K562 (cell line): ENCODE results near the gene OR52B6. TPM values are rescaled to one million over a fixed set of nuclear protein-coding genes. Genes with fewer than 3 reads are reported as not detected.

Experiments used
- ATF3 ChIP-seq, 2 experiments: fragments of 450-650 bp in 1 of 2; sonication (generic) in 1 of 2; formaldehyde crosslinking in 1 of 2; IDR thresholded peaks in 1 of 2; conservative IDR thresholded peaks in 1 of 2; 2 replicates each; pipeline versions ENCODE4 v1.6.1 to v1.8.1; 2016 to 2023; ENCODE audit warnings: mild to moderate bottlenecking in 2 of 2, moderate library complexity in 2 of 2, inconsistent platforms in 1 of 2, missing genetic modification reagents in 1 of 2
- DEAF1 ChIP-seq: fragments of 450-650 bp; formaldehyde crosslinking; IDR thresholded peaks from 2 replicates; pipeline ENCODE4 v1.4.0; 2020; ENCODE audit warnings: mild to moderate bottlenecking, moderate library complexity
- ELF1 ChIP-seq: fragments of 200-800 bp; sonication (Bioruptor generic); IDR thresholded peaks from 2 replicates; pipeline ENCODE4 v1.6.1; 2016; ENCODE audit warnings: missing genetic modification characterization, missing compliant biosample characterization
- GABPB2 ChIP-seq: fragments of 250-450 bp; sonication (Bioruptor Pico); conservative IDR thresholded peaks from 2 replicates; pipeline ENCODE4 v1.5.1; 2021; ENCODE audit warnings: mild to moderate bottlenecking
- HDAC6 ChIP-seq: IDR thresholded peaks from 2 replicates; pipeline ENCODE4 v1.6.1; 2012; ENCODE audit warnings: low read depth, mild to moderate bottlenecking, control low read depth, inconsistent platforms, low read length, moderate library complexity
- ILF3 ChIP-seq: fragments of 450-650 bp; IDR thresholded peaks from 2 replicates; pipeline ENCODE4 v1.6.1; 2018; ENCODE audit warnings: antibody characterized with exemption, mild to moderate bottlenecking, moderate library complexity, borderline replicate concordance
- IRF1 ChIP-seq: sonication (generic); formaldehyde crosslinking; IDR thresholded peaks from 2 replicates; pipeline ENCODE4 v1.8.0; 2022; ENCODE audit warnings: missing genetic modification reagents, mild to moderate bottlenecking, borderline replicate concordance
- KLF16 ChIP-seq: IDR thresholded peaks from 2 replicates; pipeline ENCODE4 v1.6.1; 2016; ENCODE audit warnings: antibody characterized with exemption
- MAZ ChIP-seq, 2 experiments: fragments of 450-650 bp in 1 of 2; sonication (generic) in 1 of 2; formaldehyde crosslinking; IDR thresholded peaks in 1 of 2; conservative IDR thresholded peaks in 1 of 2; 2 replicates each; pipeline versions ENCODE4 v1.4.0 to v1.5.0; 2020; ENCODE audit warnings: mild to moderate bottlenecking in 1 of 2, missing genetic modification reagents in 1 of 2
- MTA3 ChIP-seq: fragments of 450-650 bp; formaldehyde crosslinking; IDR thresholded peaks from 2 replicates; pipeline ENCODE4 v1.6.1; 2017; ENCODE audit warnings: mild to moderate bottlenecking, borderline replicate concordance
- NFIC ChIP-seq: fragments of 450-650 bp; IDR thresholded peaks from 2 replicates; pipeline ENCODE4 v1.6.1; 2017; ENCODE audit warnings: mild to moderate bottlenecking, inconsistent platforms
- POLR2G ChIP-seq: fragments of 200-400 bp; formaldehyde crosslinking; IDR thresholded peaks from 2 replicates; pipeline ENCODE4 v1.6.1; 2017; ENCODE audit warnings: low read depth, mild to moderate bottlenecking, antibody characterized with exemption, low read length, moderate library complexity
- RFX1 ChIP-seq: fragments of 450-650 bp; IDR thresholded peaks from 2 replicates; pipeline ENCODE4 v1.6.1; 2016; ENCODE audit warnings: mild to moderate bottlenecking, moderate library complexity
- RNF2 ChIP-seq: sonication (generic); IDR thresholded peaks from 2 replicates; pipeline ENCODE4 v1.6.1; 2016
- SFPQ ChIP-seq: fragments of 200-400 bp; formaldehyde crosslinking; IDR thresholded peaks from 2 replicates; pipeline ENCODE4 v1.6.1; 2017; ENCODE audit warnings: mild to moderate bottlenecking, low read depth, low read length, moderate library complexity
- SNIP1 ChIP-seq: fragments of 450-650 bp; IDR thresholded peaks from 2 replicates; pipeline ENCODE4 v1.7.1; 2017; ENCODE audit warnings: low read depth, mild to moderate bottlenecking
- SOX6 ChIP-seq: fragments of 450-650 bp; IDR thresholded peaks from 2 replicates; pipeline ENCODE4 v1.6.1; 2014; ENCODE audit warnings: mild to moderate bottlenecking
- STAT5A ChIP-seq: IDR thresholded peaks from 2 replicates; pipeline ENCODE4 v1.6.1; 2012; ENCODE audit warnings: low read length, inconsistent platforms, borderline replicate concordance
- STAT5B ChIP-seq: fragments of 250-450 bp; sonication (Bioruptor Pico); IDR thresholded peaks from 2 replicates; pipeline ENCODE4 v1.8.0; 2021; ENCODE audit warnings: mild to moderate bottlenecking, inconsistent platforms
- ZC3H11A ChIP-seq: IDR thresholded peaks from 2 replicates; pipeline ENCODE4 v1.6.1; 2012; ENCODE audit warnings: low read depth, low read length, improper control_type of control experiment
- ZNF133 ChIP-seq: fragments of 250-450 bp; sonication (Bioruptor Pico); IDR thresholded peaks from 2 replicates; pipeline ENCODE4 v1.4.0; 2020; ENCODE audit warnings: mild to moderate bottlenecking
- ZNF347 ChIP-seq: fragments of 450-650 bp; formaldehyde crosslinking; IDR thresholded peaks from 2 replicates; pipeline ENCODE4 v1.4.0; 2020; ENCODE audit warnings: low read depth, mild to moderate bottlenecking, moderate library complexity
- ZNF384 ChIP-seq: IDR thresholded peaks from 2 replicates; pipeline ENCODE4 v1.6.1; 2012; ENCODE audit warnings: low read depth, low read length, improper control_type of control experiment
- polyA plus RNA-seq, 8 experiments: library from polyadenylated mRNA; depleted of rRNA in 4 of 8; stranded (reverse) in 5 of 8; unstranded in 3 of 8; fragments of >200 nt; fragmentation: Nextera tagmentation in 2 of 8; fragmentation: Illumina TruSeq in 1 of 8; extraction: Ambion mirVana in 2 of 8; extraction: Trizol in 1 of 8; gene quantifications; 2 replicates each; pipeline versions ENCODE4 v1.2.1 to v1.2.3, GENCODE V29; 2011 to 2014; ENCODE audit warnings: inconsistent platforms in 1 of 8, missing spikeins in 1 of 8
- total RNA-seq, 7 experiments: library from RNA; depleted of rRNA in 6 of 7; stranded (reverse); fragments of >200 nt in 6 of 7; fragmentation: Illumina TruSeq in 2 of 7; extraction: Trizol in 2 of 7; gene quantifications; 2 replicates each; pipeline versions ENCODE4 v1.2.1 to v1.2.3, GENCODE V29; 2011 to 2021; ENCODE audit warnings: low replicate concordance in 1 of 7

OR52B6 gene
- total and polyA plus RNA-seq, 9 of the 15 experiments (the other 6 are each of a cell fraction or from before 2014, with no cell fraction given), result not detected

GRCh38 chr11:5591613-5592012 is 10.9 kb downstream of the OR52B6 start (continued):
- no peak for TF ChIP-seq IRF1
- no peak for TF ChIP-seq ZC3H11A
- TF ChIP-seq SOX6, result no peak
- TF ChIP-seq RNF2, result no peak; the same call in 1 of the 2 replicates
- no peak for TF ChIP-seq ELF1 (tag)
- TF ChIP-seq ATF3 (IDR thresholded peaks at IDR 0.05), result peak; percentile 77
- no peak for TF ChIP-seq ATF3 (CRISPR knock-in tag; conservative IDR thresholded peaks at IDR 0.05)
- TF ChIP-seq STAT5A, result peak; percentile 28; the same call in 1 of the 2 replicates
- TF ChIP-seq RFX1, result no peak
- no peak for TF ChIP-seq DEAF1 (CRISPR knock-in tag)
- no peak for TF ChIP-seq MTA3
- no peak for TF ChIP-seq GABPB2 (CRISPR knock-in tag)
- no peak for TF ChIP-seq SFPQ
- TF ChIP-seq POLR2G, result no peak
- TF ChIP-seq SNIP1, result no peak
- no peak for TF ChIP-seq KLF16
- no peak for TF ChIP-seq ILF3
- no peak for TF ChIP-seq NFIC
- TF ChIP-seq ZNF347, result no peak
- TF ChIP-seq STAT5B (CRISPR knock-in tag), result no peak
- no peak for TF ChIP-seq MAZ (CRISPR knock-in tag; conservative IDR thresholded peaks at IDR 0.05 in 1 of 2, IDR thresholded peaks at IDR 0.05 in 1 of 2)
- no peak for TF ChIP-seq HDAC6
- peak; percentile 80 for TF ChIP-seq ZNF384
- no peak for TF ChIP-seq ZNF133
